WTC11 (cell line): ENCODE data around the gene FAM171A1.

Experiments used
- ELF4 ChIP-seq: sonication (generic); formaldehyde crosslinking; IDR thresholded peaks from 2 replicates; pipeline ENCODE4 v1.8.1; 2022; ENCODE audit warnings: low read depth, mild to moderate bottlenecking, moderate library complexity, missing genetic modification reagents
- GABPB1 ChIP-seq: sonication (generic); formaldehyde crosslinking; IDR thresholded peaks from 2 replicates; pipeline ENCODE4 v1.8.1; 2023; ENCODE audit warnings: mild to moderate bottlenecking, missing genetic modification reagents
- RELA ChIP-seq: sonication (generic); formaldehyde crosslinking; IDR thresholded peaks from 2 replicates; pipeline ENCODE4 v1.8.1; 2022; ENCODE audit warnings: missing genetic modification reagents, mild to moderate bottlenecking, borderline replicate concordance
- STAT6 ChIP-seq: sonication (generic); formaldehyde crosslinking; conservative IDR thresholded peaks from 2 replicates; pipeline ENCODE4 v1.8.1; 2023; ENCODE audit warnings: mild to moderate bottlenecking, low read depth, missing genetic modification reagents, moderate library complexity
- TF ChIP-seq, protein P1 (sequence below): fragments of 200-600 bp; IDR thresholded peaks from 2 replicates; pipeline ENCODE4 v1.8.0; 2022; ENCODE audit warnings: antibody characterized with exemption
- TF ChIP-seq, protein P2 (sequence below): sonication (generic); formaldehyde crosslinking; IDR thresholded peaks from 2 replicates; pipeline ENCODE4 v1.8.1; 2023; ENCODE audit warnings: mild to moderate bottlenecking, moderate library complexity, missing genetic modification reagents

- TF ChIP-seq GABPB1 (CRISPR knock-in tag) (no peak), ELF4 (CRISPR knock-in tag) (no peak), RELA (CRISPR knock-in tag) (no peak), STAT6 (no peak)
- TF ChIP-seq, protein P1, sequence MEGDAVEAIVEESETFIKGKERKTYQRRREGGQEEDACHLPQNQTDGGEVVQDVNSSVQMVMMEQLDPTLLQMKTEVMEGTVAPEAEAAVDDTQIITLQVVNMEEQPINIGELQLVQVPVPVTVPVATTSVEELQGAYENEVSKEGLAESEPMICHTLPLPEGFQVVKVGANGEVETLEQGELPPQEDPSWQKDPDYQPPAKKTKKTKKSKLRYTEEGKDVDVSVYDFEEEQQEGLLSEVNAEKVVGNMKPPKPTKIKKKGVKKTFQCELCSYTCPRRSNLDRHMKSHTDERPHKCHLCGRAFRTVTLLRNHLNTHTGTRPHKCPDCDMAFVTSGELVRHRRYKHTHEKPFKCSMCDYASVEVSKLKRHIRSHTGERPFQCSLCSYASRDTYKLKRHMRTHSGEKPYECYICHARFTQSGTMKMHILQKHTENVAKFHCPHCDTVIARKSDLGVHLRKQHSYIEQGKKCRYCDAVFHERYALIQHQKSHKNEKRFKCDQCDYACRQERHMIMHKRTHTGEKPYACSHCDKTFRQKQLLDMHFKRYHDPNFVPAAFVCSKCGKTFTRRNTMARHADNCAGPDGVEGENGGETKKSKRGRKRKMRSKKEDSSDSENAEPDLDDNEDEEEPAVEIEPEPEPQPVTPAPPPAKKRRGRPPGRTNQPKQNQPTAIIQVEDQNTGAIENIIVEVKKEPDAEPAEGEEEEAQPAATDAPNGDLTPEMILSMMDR = no peak
- TF ChIP-seq, protein P2, sequence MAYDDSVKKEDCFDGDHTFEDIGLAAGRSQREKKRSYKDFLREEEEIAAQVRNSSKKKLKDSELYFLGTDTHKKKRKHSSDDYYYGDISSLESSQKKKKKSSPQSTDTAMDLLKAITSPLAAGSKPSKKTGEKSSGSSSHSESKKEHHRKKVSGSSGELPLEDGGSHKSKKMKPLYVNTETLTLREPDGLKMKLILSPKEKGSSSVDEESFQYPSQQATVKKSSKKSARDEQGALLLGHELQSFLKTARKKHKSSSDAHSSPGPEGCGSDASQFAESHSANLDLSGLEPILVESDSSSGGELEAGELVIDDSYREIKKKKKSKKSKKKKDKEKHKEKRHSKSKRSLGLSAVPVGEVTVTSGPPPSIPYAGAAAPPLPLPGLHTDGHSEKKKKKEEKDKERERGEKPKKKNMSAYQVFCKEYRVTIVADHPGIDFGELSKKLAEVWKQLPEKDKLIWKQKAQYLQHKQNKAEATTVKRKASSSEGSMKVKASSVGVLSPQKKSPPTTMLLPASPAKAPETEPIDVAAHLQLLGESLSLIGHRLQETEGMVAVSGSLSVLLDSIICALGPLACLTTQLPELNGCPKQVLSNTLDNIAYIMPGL (CRISPR knock-in tag) = no peak
These were observed 18.9 kb downstream of the FAM171A1 start for GRCh38 chr10:15352201-15352600.
